Mucosa of rectum (tissue), 2 donors: ENCODE results near the gene LRSAM1.

Experiments
- H3K27ac ChIP-seq, 2 donors: one replicate each; pipeline ENCODE4 v1.7.0; 2013; ENCODE audit warnings: inconsistent platforms in 2 of 2, low read depth in 2 of 2, low read length in 2 of 2
- H3K27me3 ChIP-seq, 2 donors: one replicate each; pipeline ENCODE4 v1.7.0; 2013; ENCODE audit warnings: low read length in 2 of 2; ENCODE audit not compliant: control insufficient read depth in 2 of 2, insufficient read depth in 2 of 2
- H3K36me3 ChIP-seq, 2 donors: one replicate each; pipeline ENCODE4 v1.7.0; 2013; ENCODE audit warnings: low read length in 2 of 2; ENCODE audit not compliant: control insufficient read depth in 2 of 2, insufficient read depth in 2 of 2
- H3K4me1 ChIP-seq, 2 donors: one replicate each; pipeline ENCODE4 v1.7.0; 2013; ENCODE audit warnings: low read length in 2 of 2, mild to moderate bottlenecking in 1 of 2; ENCODE audit not compliant: control insufficient read depth in 2 of 2, insufficient read depth in 2 of 2
- H3K4me3 ChIP-seq, 2 donors: one replicate each; pipeline ENCODE4 v1.7.0; 2013; ENCODE audit warnings: low read length in 2 of 2
- H3K9ac ChIP-seq, 2 donors: one replicate each; pipeline ENCODE4 v1.7.0; 2013; ENCODE audit warnings: low read length in 2 of 2, low read depth in 1 of 2, mild to moderate bottlenecking in 1 of 2
- H3K9me3 ChIP-seq, 2 donors: one replicate each; pipeline ENCODE4 v1.7.0; 2013; ENCODE audit warnings: low read length in 2 of 2; ENCODE audit not compliant: control insufficient read depth in 2 of 2
- donor health status: healthy.
- donor health status: Normal muscosa, but diverticular disease.

The LRSAM1 gene

GRCh38 chr9:127503947-127504886 lies 52.9 kb downstream of the LRSAM1 start:
- Histone ChIP-seq H3K27ac (peak overlapping the region in 1 of 2 donors; percentile 5), H3K27me3 (no peaks in the 10 kb centered on the region), H3K4me1 (no peaks in the 10 kb centered on the region), H3K9me3 (no peaks in the 10 kb centered on the region), H3K9ac (no peak overlapping the region), H3K4me3 (no peak overlapping the region), H3K36me3 (peaks cover 30 to 37% of the 10 kb centered on the region in 2 donors)

- no peak overlapping the region for H3K9ac ChIP-seq
- no peaks in the 10 kb centered on the region for H3K4me1 ChIP-seq
- no peak overlapping the region for H3K4me3 ChIP-seq
- peaks cover 30 to 38% of the 10 kb centered on the region in 2 donors for H3K36me3 ChIP-seq
- H3K9me3 ChIP-seq: no peaks in the 10 kb centered on the region
- H3K27me3 ChIP-seq: no peaks in the 10 kb centered on the region
- no peak overlapping the region for H3K27ac ChIP-seq
Measured at GRCh38 chr9:127504887-127505251, 53.6 kb downstream of the LRSAM1 start.

GRCh38 chr9:127505396-127506116 lies 54.2 kb downstream of the LRSAM1 start:
- Histone ChIP-seq H3K4me1 (no peaks in the 10 kb centered on the region), H3K27me3 (no peaks in the 10 kb centered on the region), H3K9me3 (no peaks in the 10 kb centered on the region), H3K4me3 (no peak overlapping the region), H3K36me3 (peaks cover 33 to 41% of the 10 kb centered on the region in 2 donors), H3K27ac (no peak overlapping the region), H3K9ac (no peak overlapping the region)

- Histone ChIP-seq H3K4me1 (no peaks in the 10 kb centered on the region), H3K36me3 (peaks cover 37 to 41% of the 10 kb centered on the region in 2 donors), H3K4me3 (no peak overlapping the region), H3K27ac (no peak overlapping the region), H3K9ac (no peak overlapping the region), H3K9me3 (no peaks in the 10 kb centered on the region), H3K27me3 (no peaks in the 10 kb centered on the region)
Measured at GRCh38 chr9:127506117-127506813, 55.0 kb downstream of the LRSAM1 start.

- no peak overlapping the region for H3K4me3 ChIP-seq
- no peaks in the 10 kb centered on the region for H3K27me3 ChIP-seq
- no peak overlapping the region for H3K9ac ChIP-seq
- H3K9me3 ChIP-seq: no peaks in the 10 kb centered on the region
- H3K27ac ChIP-seq: no peak overlapping the region
- H3K4me1 ChIP-seq: no peaks in the 10 kb centered on the region
- peaks cover 42 to 48% of the 10 kb centered on the region in 2 donors for H3K36me3 ChIP-seq
Measured at GRCh38 chr9:127506814-127507750, 55.8 kb downstream of the LRSAM1 start.

GRCh38 chr9:127507751-127508648 lies 56.7 kb downstream of the LRSAM1 start:
- Histone ChIP-seq H3K4me3 (no peak overlapping the region), H3K4me1 (no peaks in the 10 kb centered on the region), H3K27me3 (no peaks in the 10 kb centered on the region), H3K27ac (no peak overlapping the region), H3K36me3 (peaks cover 47 to 55% of the 10 kb centered on the region in 2 donors), H3K9ac (no peak overlapping the region), H3K9me3 (no peaks in the 10 kb centered on the region)

GRCh38 chr9:127508901-127509260 lies 57.6 kb downstream of the LRSAM1 start:
- no peak overlapping the region for H3K4me3 ChIP-seq
- no peaks in the 10 kb centered on the region for H3K4me1 ChIP-seq
- H3K9ac ChIP-seq: no peak overlapping the region
- no peaks in the 10 kb centered on the region for H3K27me3 ChIP-seq
- H3K36me3 ChIP-seq: peaks cover 55% of the 10 kb centered on the region in 2 donors
- H3K9me3 ChIP-seq: no peaks in the 10 kb centered on the region
- no peak overlapping the region for H3K27ac ChIP-seq

- no peaks in the 10 kb centered on the region for H3K4me1 ChIP-seq
- no peaks in the 10 kb centered on the region for H3K27me3 ChIP-seq
- H3K9me3 ChIP-seq: no peaks in the 10 kb centered on the region
- no peak overlapping the region for H3K9ac ChIP-seq
- H3K36me3 ChIP-seq: peaks cover 54 to 55% of the 10 kb centered on the region in 2 donors
- peak overlapping the region in 1 of 2 donors; percentile 55 for H3K27ac ChIP-seq
- no peak overlapping the region for H3K4me3 ChIP-seq
Measured at GRCh38 chr9:127509261-127509954, 58.1 kb downstream of the LRSAM1 start.
